IPS-20b (cell line): ENCODE measurements around the gene APLP2.

Experiments
- H3K27ac ChIP-seq: one replicate; pipeline ENCODE4 v1.5.1; 2013; ENCODE audit warnings: low read length
- H3K27me3 ChIP-seq: 2 replicates; pipeline ENCODE4 v1.6.1; 2013; ENCODE audit warnings: mild to moderate bottlenecking, low read length, inconsistent platforms; ENCODE audit not compliant: insufficient read depth
- H3K36me3 ChIP-seq: 2 replicates; pipeline ENCODE4 v1.6.1; 2013; ENCODE audit warnings: low read depth, mild to moderate bottlenecking, inconsistent platforms, low read length, moderate library complexity; ENCODE audit not compliant: insufficient read depth
- H3K4me1 ChIP-seq: 2 replicates; pipeline ENCODE4 v1.6.1; 2013; ENCODE audit warnings: mild to moderate bottlenecking, control low read depth, inconsistent platforms, low read length, moderate library complexity; ENCODE audit not compliant: insufficient read depth
- H3K4me3 ChIP-seq: 2 replicates; pipeline ENCODE4 v1.5.1; 2013; ENCODE audit warnings: mild to moderate bottlenecking, low read length, inconsistent platforms
- H3K9ac ChIP-seq: 2 replicates; pipeline ENCODE4 v1.6.1; 2013; ENCODE audit warnings: low read depth, mild to moderate bottlenecking, inconsistent platforms, low read length, moderate library complexity
- H3K9me3 ChIP-seq: 2 replicates; pipeline ENCODE4 v1.6.1; 2013; ENCODE audit warnings: mild to moderate bottlenecking, low read depth, low read length, inconsistent platforms; ENCODE audit not compliant: insufficient read depth

APLP2 gene

DNA sequence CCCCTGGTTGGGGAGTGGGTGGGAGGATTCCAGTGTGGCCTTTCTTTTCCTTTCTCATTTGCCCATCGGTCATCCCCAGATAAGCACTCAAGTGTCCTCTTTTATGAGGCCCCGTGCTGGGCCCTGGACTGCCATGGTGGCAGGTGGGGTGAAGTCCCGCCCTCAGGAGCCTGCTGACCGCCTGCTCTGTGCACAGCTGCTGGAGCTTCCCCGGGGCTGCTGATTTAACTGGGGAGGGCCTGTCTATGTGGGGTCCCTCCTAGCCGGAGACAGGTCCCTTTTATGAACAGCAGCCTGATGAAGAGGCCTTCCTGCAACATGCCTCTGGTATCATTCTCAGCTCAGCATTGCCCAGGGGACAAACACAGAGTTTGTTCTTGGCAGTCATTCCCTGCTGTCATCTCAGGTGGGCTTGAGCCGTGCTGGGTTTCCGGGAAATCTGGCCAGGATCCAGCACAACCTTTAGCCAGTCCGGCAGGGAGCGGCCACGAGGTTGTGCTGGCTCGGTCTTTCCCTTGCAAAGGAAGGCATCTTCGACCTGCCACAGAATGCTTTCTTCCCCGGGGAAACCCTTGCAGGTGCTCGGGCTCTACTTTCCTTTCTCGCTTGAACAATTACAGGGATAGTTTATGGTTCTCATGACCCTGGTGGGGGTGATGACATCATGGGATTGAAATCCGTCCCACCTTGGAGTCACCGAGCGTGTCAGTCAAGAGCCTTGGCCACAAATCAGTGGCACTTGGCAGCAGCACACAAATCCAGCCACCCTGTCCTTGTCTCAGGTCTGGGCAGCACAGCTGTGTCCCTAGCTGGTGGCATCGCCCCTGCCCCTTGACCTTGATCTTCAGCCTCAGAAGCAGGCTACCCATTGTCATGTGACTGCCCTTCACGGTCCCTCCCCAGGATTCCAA lies 110.0 kb downstream of the APLP2 start:
- Histone ChIP-seq H3K9me3 (no peaks in the 10 kb centered on the region; the same call in 1 of the 2 replicates), H3K27me3 (no peaks in the 10 kb centered on the region), H3K4me3 (no peak overlapping the region), H3K36me3 (no peaks in the 10 kb centered on the region), H3K27ac (no peak overlapping the region), H3K4me1 (no peaks in the 10 kb centered on the region; the same call in 1 of the 2 replicates), H3K9ac (no peak overlapping the region)

DNA sequence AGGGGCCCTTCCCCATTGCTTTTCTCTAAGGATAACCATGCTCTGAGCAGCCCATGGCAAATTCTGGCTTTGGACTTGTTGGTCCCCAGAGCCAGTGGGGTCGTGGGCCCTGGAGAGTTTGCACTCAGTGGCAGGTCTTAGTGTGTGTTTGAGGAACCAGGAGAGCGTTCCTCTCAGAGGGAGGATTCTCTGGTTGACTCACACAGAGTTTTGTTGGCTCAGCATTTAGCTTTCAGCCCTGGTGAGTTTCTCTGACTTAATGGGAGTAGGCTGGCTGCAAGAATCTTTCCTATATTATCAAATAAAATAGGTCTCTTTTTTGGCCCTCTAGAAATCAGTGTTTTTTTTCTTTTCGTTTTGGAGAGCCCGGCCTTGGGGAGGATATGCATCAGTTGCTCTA lies 110.8 kb downstream of the APLP2 start:
- H3K9ac ChIP-seq: no peak overlapping the region
- H3K4me1 ChIP-seq: no peaks in the 10 kb centered on the region; the same call in 1 of the 2 replicates
- H3K9me3 ChIP-seq: no peaks in the 10 kb centered on the region

DNA sequence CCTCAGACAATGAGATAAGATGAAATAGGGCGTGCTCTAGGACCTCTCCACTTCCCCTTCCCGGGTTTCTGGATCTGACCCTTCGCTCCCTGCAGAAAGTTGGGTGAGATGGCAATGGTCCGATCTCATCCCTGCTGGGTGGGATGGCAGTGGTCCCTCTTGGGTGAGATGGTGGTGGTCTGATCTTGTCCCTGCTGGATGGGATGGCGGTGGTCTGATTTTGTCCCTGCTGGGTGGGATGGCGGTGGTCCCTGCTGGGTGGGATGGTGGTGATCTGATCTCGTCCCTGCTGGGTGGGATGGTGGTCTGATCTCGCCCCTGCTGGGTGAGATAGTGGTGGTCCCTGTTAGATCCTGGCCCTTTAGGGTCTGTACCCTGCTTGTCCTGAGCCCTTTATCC lies 111.2 kb downstream of the APLP2 start:
- no peak overlapping the region for H3K4me3 ChIP-seq
- H3K27me3 ChIP-seq: no peaks in the 10 kb centered on the region
- no peak overlapping the region for H3K9ac ChIP-seq
- no peaks in the 10 kb centered on the region for H3K36me3 ChIP-seq
- H3K27ac ChIP-seq: no peak overlapping the region
- no peaks in the 10 kb centered on the region for H3K9me3 ChIP-seq
- no peaks in the 10 kb centered on the region; the same call in 1 of the 2 replicates for H3K4me1 ChIP-seq

More for the DNA sequence above, 110.8 kb downstream of the APLP2 start:
- Histone ChIP-seq H3K27ac (no peak overlapping the region), H3K27me3 (no peaks in the 10 kb centered on the region), H3K4me3 (no peak overlapping the region), H3K36me3 (no peaks in the 10 kb centered on the region)

DNA sequence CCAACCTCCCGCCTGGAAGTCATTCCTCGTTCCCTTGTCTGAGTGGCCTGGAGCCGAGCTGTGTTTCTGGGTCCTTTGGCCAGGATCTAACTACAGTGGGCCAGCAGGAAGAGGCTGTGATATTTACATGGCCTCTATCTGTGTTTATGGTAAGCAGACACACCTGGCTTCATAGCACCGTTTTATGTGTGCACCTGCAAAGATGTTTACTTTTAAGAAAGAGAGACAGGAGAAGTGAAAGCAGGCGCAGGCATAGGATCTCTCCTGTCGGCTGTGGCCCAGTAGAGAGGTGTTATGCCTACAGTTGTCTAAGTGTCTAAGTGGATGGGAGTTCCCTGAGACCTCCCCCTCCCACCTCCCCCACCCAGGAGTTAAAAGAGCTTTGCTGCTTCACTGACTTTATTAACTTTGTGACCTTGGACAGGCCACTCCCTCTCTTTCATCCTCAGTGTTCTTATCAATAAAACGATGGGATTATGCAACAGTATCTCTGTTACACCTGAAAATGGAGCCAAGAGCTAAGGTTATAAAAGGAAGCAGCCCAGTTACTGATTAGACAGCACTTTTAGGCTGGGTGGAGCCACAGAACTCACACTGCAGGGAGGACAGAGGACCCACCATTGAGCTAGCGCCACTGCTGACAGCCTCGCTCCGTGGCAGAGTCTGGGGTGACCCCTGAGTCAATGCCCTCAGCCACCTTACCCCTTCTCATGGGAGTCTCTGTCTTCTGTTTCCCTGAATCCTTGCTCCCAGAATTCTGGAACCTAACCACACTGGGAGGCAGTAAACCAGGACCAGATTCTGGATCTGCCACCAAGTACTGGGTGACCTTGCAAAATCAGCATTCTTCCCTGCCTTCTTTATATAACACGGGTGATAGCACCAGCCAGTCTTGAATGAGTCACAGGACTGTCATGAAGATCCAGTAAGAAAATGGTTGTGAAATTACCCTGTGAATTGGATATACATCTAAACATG lies 111.9 kb downstream of the APLP2 start:
- H3K9me3 ChIP-seq: no peaks in the 10 kb centered on the region
- no peaks in the 10 kb centered on the region for H3K27me3 ChIP-seq
- H3K4me1 ChIP-seq: no peaks in the 10 kb centered on the region; the same call in 1 of the 2 replicates
- H3K27ac ChIP-seq: no peak overlapping the region
- H3K4me3 ChIP-seq: no peak overlapping the region
- no peaks in the 10 kb centered on the region for H3K36me3 ChIP-seq
- no peak overlapping the region for H3K9ac ChIP-seq

DNA sequence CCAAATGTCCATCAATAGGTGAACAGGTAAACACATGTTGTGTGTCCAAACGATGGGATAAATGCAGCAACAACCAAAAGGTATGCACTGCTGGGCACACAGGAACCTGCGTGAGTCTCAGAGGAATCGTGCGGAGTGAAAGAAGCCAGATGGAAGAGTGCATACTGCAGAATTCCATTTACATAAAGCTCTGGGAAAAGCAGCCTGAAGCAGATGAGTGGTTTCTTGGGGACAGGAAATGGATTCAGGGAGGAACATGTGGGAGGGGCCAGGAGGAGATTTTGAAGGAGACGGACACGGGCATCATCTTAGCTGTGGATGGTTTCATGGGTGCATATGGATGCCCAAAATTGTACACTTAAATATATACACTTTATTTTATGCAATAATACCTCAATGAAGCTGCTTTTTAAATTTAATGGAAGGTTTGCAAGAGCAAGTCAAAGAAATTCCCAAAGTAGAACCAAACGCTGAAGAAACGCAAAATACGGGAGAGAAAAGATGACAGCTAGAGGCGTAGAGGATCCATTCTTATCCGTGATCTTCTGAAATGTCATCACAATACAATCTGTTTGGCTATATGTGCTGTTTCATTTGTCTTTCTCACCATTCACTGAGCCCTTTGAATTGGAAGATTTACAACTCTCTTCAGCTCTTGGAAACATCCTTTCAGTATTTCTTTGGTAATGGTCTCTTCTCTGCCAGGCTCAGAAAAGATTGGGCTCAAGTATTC lies 114.3 kb downstream of the APLP2 start:
- no peak overlapping the region for H3K27ac ChIP-seq
- no peak overlapping the region for H3K4me3 ChIP-seq
- no peaks in the 10 kb centered on the region for H3K9me3 ChIP-seq
- no peaks in the 10 kb centered on the region for H3K36me3 ChIP-seq
- H3K9ac ChIP-seq: no peak overlapping the region
- H3K4me1 ChIP-seq: no peaks in the 10 kb centered on the region; the same call in 1 of the 2 replicates
- H3K27me3 ChIP-seq: no peaks in the 10 kb centered on the region

DNA sequence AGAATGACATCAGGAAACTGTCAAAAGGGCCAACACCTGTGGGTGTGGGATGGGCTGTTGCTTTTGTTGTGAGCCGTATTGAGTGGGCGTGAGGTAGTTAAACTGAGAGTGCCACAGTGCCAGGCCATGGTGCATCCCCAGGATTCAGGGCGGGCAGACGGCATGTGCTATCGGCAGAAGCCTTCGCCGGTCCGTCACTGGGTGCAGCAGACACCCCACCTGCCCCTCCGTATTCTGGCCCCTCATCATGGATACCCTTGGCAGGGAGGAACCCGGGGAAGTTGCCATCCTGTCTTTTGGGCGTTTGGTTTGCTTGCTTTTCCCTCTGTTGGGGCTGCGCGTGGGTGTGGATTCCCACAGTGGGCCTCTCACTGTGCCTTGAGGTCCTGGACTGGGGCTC lies 117.4 kb downstream of the APLP2 start:
- no peaks in the 10 kb centered on the region for H3K9me3 ChIP-seq
- H3K36me3 ChIP-seq: no peaks in the 10 kb centered on the region
- H3K9ac ChIP-seq: no peak overlapping the region
- no peak overlapping the region for H3K4me3 ChIP-seq
- no peaks in the 10 kb centered on the region; the same call in 1 of the 2 replicates for H3K4me1 ChIP-seq
- H3K27ac ChIP-seq: no peak overlapping the region
- no peaks in the 10 kb centered on the region for H3K27me3 ChIP-seq

- H3K4me1 ChIP-seq: no peaks in the 10 kb centered on the region; the same call in 1 of the 2 replicates
- H3K36me3 ChIP-seq: no peaks in the 10 kb centered on the region
- H3K9ac ChIP-seq: no peak overlapping the region
- H3K4me3 ChIP-seq: no peak overlapping the region
- no peak overlapping the region for H3K27ac ChIP-seq
- no peaks in the 10 kb centered on the region for H3K27me3 ChIP-seq
- no peaks in the 10 kb centered on the region for H3K9me3 ChIP-seq
Observed at GRCh38 chr11:130188047-130188446, 118.4 kb downstream of the APLP2 start.

DNA sequence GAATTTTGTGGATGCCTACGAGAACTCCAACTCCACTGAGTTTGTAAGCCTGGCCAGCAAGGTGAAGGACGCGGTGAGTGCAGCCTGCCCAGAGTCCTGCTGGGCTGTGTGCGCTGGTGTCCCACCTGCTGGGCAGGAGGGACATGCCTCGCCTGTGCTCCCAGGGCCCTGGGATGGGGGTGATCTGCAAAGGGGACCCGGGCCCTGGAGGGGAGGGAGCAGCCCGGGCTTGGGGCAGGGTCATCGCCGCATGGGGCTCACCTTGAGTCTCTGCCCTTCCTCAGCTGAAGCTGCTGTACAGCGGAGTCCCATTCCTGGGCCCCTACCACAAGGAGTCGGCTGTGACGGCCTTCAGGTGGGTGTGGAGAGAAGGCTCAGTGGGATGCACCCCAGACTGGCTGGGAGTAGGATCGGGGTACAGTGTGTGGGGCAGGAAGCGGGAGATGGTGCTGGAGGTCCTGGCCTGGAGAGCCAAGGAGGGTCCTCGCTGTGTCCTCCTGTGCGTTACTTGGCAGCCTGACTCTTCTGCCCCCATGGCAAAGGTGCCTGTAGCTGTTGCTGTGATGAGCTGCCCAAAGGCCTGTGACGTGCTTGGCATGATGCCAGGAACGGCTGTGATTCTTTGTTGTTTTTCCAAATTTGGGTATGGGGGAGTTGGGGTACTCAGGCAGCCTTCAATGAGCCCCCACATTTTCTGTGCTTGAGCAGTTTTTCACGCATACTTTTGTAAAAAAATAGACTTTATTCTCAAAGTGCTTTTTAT lies 119.1 kb downstream of the APLP2 start:
- no peak overlapping the region for H3K9ac ChIP-seq
- no peaks in the 10 kb centered on the region; the same call in 1 of the 2 replicates for H3K4me1 ChIP-seq
- no peak overlapping the region for H3K4me3 ChIP-seq
- H3K9me3 ChIP-seq: no peaks in the 10 kb centered on the region
- no peaks in the 10 kb centered on the region for H3K36me3 ChIP-seq
- H3K27ac ChIP-seq: no peak overlapping the region
- H3K27me3 ChIP-seq: no peaks in the 10 kb centered on the region

DNA sequence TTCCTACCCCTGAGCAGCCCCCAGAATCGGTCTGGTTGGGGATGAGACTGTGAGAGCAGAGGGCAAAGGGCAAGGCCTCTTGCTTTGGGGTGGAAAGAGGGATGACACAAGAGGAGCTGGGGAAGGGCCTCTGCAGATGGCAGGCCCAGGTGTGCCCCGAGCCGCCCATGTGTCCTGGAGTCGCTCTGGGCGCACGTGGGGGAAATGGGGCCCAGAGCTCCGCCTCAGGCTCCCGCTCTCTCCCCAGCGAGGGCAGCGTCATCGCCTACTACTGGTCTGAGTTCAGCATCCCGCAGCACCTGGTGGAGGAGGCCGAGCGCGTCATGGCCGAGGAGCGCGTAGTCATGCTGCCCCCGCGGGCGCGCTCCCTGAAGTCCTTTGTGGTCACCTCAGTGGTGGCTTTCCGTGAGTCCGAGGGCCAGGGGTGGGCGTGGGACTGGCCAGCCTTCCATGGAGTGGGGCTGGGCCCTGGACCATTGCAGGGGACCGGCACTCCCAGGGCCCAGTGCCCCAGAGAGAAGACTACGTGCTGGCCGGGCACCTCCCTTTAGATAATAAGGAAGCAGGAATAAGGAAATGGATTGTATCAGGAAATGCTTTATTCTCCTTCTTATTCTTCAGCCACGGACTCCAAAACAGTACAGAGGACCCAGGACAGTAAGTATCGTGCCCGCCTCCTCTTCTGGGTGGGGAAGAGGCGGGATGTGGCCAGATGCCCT lies 120.0 kb downstream of the APLP2 start:
- Histone ChIP-seq H3K27me3 (no peaks in the 10 kb centered on the region), H3K4me1 (no peaks in the 10 kb centered on the region), H3K36me3 (no peaks in the 10 kb centered on the region), H3K9ac (no peak overlapping the region), H3K27ac (no peak overlapping the region), H3K9me3 (no peaks in the 10 kb centered on the region), H3K4me3 (no peak overlapping the region)

DNA sequence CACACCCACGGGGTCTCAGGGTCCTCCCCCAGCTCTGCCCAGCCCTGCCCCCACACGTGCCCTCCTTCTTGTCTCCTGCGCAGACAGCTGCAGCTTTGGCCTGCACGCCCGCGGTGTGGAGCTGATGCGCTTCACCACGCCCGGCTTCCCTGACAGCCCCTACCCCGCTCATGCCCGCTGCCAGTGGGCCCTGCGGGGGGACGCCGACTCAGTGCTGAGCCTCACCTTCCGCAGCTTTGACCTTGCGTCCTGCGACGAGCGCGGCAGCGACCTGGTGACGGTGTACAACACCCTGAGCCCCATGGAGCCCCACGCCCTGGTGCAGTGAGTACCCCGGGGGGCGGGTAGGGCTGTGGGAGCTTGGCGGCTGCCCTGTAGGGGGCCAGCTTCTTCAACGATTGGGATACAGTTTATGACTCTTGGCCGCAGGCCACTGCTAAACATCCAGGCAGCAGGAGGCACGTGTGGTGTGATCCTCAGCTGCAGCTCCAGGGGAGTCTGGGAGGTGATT lies 120.7 kb downstream of the APLP2 start:
- Histone ChIP-seq H3K27ac (no peak overlapping the region), H3K4me3 (no peak overlapping the region), H3K36me3 (no peaks in the 10 kb centered on the region), H3K27me3 (no peaks in the 10 kb centered on the region), H3K9me3 (no peaks in the 10 kb centered on the region), H3K9ac (no peak overlapping the region), H3K4me1 (no peaks in the 10 kb centered on the region)
